Cardiac muscle cell (in vitro differentiated cells and primary cell): ENCODE results near the gene FIP1L1. TPM values are rescaled to one million over a fixed set of nuclear protein-coding genes. Genes with fewer than 3 reads are reported as not detected.

Source experiments
- DNase-seq, 2 donors: peaks; one replicate each; pipeline versions ENCODE4 v3.0.0 to v3.0.0-alpha.2; 2010 to 2017; ENCODE audit warnings: low read depth in 1 of 2, low spot score in 1 of 2
- H3K27ac ChIP-seq: fragments of 200-600 bp; sonication (generic); 2 replicates; pipeline ENCODE4 v1.5.1; 2016
- H3K27me3 ChIP-seq: fragments of 200-600 bp; sonication (generic); 2 replicates; pipeline ENCODE4 v1.6.0; 2016; ENCODE audit warnings: control low read depth
- H3K36me3 ChIP-seq: fragments of 200-600 bp; sonication (generic); 2 replicates; pipeline ENCODE4 v1.5.1; 2016; ENCODE audit warnings: control low read depth
- H3K4me1 ChIP-seq: fragments of 200-600 bp; sonication (generic); 2 replicates; pipeline ENCODE4 v1.8.1; 2017; ENCODE audit warnings: low read depth, mild to moderate bottlenecking, mixed run types
- H3K4me3 ChIP-seq: fragments of 200-600 bp; sonication (generic); 2 replicates; pipeline ENCODE4 v1.5.1; 2016; ENCODE audit warnings: mild to moderate bottlenecking
- H3K9me3 ChIP-seq: fragments of 200-600 bp; sonication (generic); 2 replicates; pipeline ENCODE4 v1.5.1; 2017; ENCODE audit warnings: low read depth, mild to moderate bottlenecking, control low read depth
- polyA plus RNA-seq: library from polyadenylated mRNA; unstranded; fragments of >200 nt; fragmentation: Nextera tagmentation; extraction: Ambion mirVana; gene quantifications from 2 replicates; pipeline ENCODE4 v1.2.1, GENCODE V29; 2016
- total RNA-seq: library from RNA; depleted of rRNA; stranded (reverse); fragments of >200 nt; gene quantifications from 2 replicates; pipeline ENCODE4 v1.2.3, GENCODE V29; 2016
- TF ChIP-seq, protein P1 (sequence below): IDR thresholded peaks from 2 replicates; pipeline ENCODE4 v1.5.1; 2012; ENCODE audit warnings: low read depth, mild to moderate bottlenecking, low read length

Gene FIP1L1
- total and polyA plus RNA-seq, 2 experiments from 2014 or later = 55.3 to 97.0 TPM

DNA sequence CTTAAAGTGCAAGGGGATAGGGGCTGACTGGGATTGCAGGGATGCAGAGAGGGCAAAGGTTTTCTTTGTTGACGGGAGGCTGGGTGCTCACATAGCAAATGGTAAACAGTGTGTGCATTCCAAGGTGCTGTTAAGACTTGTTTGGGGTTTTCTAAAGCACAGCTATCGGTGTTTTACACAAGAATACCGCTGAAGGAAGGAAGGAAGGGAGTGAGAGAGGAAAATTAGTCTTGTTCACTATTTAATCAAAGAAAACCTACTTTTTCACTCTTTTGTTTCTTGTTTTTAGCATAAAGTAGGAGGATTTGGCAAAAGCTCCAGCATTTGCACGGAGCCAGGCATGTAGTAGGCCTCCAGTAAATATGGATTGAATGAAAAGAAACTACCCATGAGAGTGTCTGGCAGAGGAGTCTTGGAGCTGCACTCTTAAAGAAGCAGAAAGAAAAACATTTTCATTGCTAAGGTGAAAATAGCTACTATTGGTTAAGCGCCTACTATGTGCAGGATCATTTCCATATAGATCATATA, 99.7 kb downstream of the FIP1L1 start:
- Histone ChIP-seq H3K27ac (no peak overlapping the region), H3K36me3 (no peaks in the 10 kb centered on the region)

DNA sequence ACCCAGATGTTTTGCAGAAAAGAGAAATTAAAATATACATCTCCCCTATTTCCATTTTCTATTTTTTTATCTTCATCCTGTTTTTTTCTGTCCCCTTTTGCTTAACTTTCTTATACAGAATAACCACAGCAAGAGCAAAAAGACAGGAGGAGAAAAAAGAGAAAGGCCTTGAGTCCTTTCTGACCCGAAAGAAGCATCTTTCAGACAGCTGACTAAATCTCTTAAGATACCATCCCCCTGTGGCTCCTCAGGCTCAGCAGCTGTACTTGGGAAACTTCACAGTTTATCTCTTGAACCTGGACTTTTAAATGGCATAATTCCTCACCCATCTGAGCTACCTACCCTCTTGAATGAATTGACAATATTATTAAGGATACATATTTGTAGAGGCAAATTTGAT, 100.2 kb downstream of the FIP1L1 start:
- H3K9me3 ChIP-seq = no peaks in the 10 kb centered on the region
- H3K27ac ChIP-seq = no peak overlapping the region
- DNase-seq = no peak
- no peaks in the 10 kb centered on the region for H3K27me3 ChIP-seq
- no peak overlapping the region for H3K4me3 ChIP-seq
- H3K36me3 ChIP-seq = no peaks in the 10 kb centered on the region
- H3K4me1 ChIP-seq = no peaks in the 10 kb centered on the region
- TF ChIP-seq, protein P1, sequence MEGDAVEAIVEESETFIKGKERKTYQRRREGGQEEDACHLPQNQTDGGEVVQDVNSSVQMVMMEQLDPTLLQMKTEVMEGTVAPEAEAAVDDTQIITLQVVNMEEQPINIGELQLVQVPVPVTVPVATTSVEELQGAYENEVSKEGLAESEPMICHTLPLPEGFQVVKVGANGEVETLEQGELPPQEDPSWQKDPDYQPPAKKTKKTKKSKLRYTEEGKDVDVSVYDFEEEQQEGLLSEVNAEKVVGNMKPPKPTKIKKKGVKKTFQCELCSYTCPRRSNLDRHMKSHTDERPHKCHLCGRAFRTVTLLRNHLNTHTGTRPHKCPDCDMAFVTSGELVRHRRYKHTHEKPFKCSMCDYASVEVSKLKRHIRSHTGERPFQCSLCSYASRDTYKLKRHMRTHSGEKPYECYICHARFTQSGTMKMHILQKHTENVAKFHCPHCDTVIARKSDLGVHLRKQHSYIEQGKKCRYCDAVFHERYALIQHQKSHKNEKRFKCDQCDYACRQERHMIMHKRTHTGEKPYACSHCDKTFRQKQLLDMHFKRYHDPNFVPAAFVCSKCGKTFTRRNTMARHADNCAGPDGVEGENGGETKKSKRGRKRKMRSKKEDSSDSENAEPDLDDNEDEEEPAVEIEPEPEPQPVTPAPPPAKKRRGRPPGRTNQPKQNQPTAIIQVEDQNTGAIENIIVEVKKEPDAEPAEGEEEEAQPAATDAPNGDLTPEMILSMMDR = no peak

More for the DNA sequence above, 99.7 kb downstream of the FIP1L1 start:
- Histone ChIP-seq H3K4me3 (no peak overlapping the region), H3K9me3 (no peaks in the 10 kb centered on the region), H3K27me3 (no peaks in the 10 kb centered on the region), H3K4me1 (no peaks in the 10 kb centered on the region)
- TF ChIP-seq, protein P1 = no peak
- DNase-seq = no peak

DNA sequence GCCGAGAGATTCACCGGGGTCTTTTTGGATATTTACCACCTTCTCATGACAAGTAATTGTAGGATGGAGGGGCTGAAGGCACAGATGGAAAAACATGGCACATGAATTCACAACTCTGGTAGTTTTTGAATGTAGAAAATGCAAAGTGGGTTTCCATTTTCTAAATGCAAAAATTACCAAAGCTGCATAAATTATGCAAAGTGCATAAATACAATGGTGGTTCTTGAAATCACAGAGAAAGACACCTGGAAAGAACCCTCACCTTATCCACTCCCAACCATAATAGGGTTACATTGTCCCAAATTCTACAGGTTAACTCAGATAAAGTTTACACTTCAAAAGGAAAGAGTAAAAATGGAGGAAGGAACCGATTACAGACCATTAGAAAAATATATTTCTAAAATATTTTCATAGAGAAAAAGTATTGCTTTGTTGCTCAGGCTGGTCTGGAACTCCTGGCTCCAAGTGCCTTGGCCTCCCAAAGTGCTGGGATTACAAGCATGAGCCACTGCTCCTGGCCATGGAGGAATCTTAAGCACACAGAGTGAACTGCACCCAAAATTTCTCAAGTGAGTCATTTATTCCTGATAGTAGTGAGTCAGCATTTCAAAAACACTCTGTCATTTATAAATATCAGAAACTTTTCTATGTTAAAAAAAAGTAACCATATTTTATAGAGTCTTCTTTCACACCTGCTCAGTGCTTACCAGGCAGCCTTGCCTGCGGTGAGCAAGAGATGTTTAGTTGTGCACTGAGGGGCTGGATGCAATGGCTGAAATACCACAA, 101.4 kb downstream of the FIP1L1 start:
- TF ChIP-seq, protein P1 = no peak
- DNase-seq = peak in 1 of 2 donors; percentile 75
- Histone ChIP-seq H3K9me3 (no peaks in the 10 kb centered on the region), H3K36me3 (no peaks in the 10 kb centered on the region), H3K27me3 (no peaks in the 10 kb centered on the region), H3K27ac (no peak overlapping the region), H3K4me1 (no peaks in the 10 kb centered on the region), H3K4me3 (no peak overlapping the region)

DNA sequence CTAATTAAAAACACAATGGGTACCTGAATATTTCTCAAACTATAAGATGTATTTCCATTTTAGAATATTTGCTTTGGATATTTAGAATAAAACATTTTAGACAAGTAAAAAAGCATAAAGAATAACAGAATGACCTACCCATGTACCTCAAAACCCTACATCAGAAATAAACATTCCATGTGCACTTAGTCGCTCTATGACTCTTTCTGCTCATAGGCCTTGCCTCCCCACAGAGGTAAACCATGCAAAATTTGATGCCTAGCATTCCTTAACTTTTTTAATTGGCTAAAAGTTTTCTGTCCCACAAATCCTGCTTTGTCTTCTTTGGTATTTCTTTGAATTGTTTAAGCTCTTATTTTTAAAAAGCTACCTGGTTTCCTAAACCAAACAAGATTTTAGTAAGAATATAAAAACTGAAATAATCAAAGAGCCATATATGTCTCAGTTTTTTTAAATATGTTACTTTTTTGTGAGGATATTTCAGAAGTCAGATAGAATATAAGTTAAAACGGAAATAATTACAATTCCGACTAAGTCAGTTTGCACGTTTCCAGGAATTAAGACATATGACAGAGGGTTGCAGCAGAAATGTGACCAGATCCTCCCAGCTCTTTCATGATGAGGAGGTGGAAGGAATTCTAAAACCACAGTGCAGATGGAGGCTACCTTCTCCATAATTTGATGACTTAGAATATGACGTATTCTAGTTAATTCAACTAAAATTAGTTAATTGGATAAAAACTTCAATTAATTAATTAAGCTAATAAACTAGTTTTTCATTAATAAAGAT, 102.5 kb downstream of the FIP1L1 start:
- Histone ChIP-seq H3K4me3 (no peak overlapping the region), H3K27ac (no peak overlapping the region), H3K9me3 (no peaks in the 10 kb centered on the region), H3K36me3 (no peaks in the 10 kb centered on the region), H3K27me3 (no peaks in the 10 kb centered on the region), H3K4me1 (no peaks in the 10 kb centered on the region)
- TF ChIP-seq, protein P1 = no peak
- DNase-seq = no peak

DNA sequence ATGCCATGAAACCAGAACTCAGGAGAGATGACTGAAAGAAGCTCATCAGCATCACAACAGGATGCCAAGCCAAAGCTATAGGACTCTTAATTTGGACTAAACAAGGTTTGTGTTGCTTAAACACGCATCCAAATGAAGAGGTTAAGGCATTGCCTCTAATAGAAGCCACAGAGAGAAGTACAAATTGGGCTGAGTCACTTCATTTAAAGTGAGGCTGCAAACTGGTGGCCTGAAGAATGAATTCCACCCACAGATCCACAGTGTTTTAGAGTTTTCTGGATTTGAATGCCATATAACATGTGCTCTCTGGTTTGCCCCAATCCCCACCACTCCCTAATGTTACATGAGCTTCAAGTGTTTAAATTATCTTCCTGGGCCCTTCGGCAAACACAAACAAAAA, 103.5 kb downstream of the FIP1L1 start:
- TF ChIP-seq, protein P1 = no peak
- no peaks in the 10 kb centered on the region for H3K27me3 ChIP-seq
- no peak overlapping the region for H3K4me3 ChIP-seq
- H3K9me3 ChIP-seq = no peaks in the 10 kb centered on the region
- no peaks in the 10 kb centered on the region for H3K4me1 ChIP-seq
- H3K27ac ChIP-seq = no peak overlapping the region
- DNase-seq = no peak
- no peaks in the 10 kb centered on the region for H3K36me3 ChIP-seq
